Measurements from ENCODE around the gene IL17RB. TPM values are rescaled to one million over a fixed set of nuclear protein-coding genes. Genes with fewer than 3 reads are reported as not detected.

Gene IL17RB
- polyA plus RNA-seq, 1 donor (not counting 4 experiments of a cell fraction or from before 2014, with no cell fraction given): not detected

DNA sequence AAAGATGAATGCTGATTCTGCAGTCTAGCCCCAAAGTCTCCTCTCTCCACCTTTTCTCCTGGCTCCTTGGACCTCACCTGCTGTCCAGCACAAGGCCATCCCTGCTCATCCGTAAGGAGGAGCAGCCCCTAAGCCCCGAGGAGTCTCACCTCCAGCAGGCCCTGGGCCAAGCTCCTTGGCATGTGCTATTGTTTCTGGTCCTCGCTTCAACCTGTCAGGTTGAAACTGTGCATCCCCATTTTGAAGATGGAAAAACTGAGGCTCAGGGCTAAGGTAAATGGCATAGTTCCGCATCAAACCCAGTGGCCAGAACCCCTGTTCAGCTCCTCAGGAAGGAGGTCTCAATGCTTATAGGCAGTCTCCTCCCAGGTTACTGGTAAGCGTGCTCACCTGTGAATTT, 26.3 kb upstream of the IL17RB start:
- DNase-seq (ENCODE audit: low read depth, low spot score) (no peak), FAIRE-seq (no peak)
- Histone ChIP-seq H3K36me3 (ENCODE audit: control insufficient read depth in 2 of 2, extremely low read depth in 1 of 2, insufficient read depth in 2 of 2, low read length in 2 of 2) (no peaks in the 10 kb centered on the region), H3K9me3 (ENCODE audit: control insufficient read depth, low read depth, low read length) (no peaks in the 10 kb centered on the region), H3K79me2 (ENCODE audit: control insufficient read depth, insufficient read depth, low read length) (no peaks in the 10 kb centered on the region), H3K27me3 (ENCODE audit: control insufficient read depth, extremely low read depth, insufficient read depth, low read length) (no peaks in the 10 kb centered on the region), H3K4me2 (ENCODE audit: control insufficient read depth, extremely low read depth, insufficient read depth, low read depth, low read length) (no peak overlapping the region), H3K4me1 (ENCODE audit: control insufficient read depth, extremely low read depth, insufficient read depth, low read length) (no peaks in the 10 kb centered on the region), H3K4me3 (ENCODE audit: control insufficient read depth in 2 of 3, extremely low read depth in 1 of 3, insufficient read depth in 2 of 3, low read depth in 1 of 3, low read length in 3 of 3) (no peak overlapping the region), H3K9ac (ENCODE audit: control insufficient read depth, extremely low read depth, insufficient read depth, low read length) (no peak overlapping the region), H2AFZ (ENCODE audit: control insufficient read depth, low read length) (no peak overlapping the region), H4K20me1 (ENCODE audit: control insufficient read depth, extremely low read depth, insufficient read depth, low read length) (no peaks in the 10 kb centered on the region), H3K27ac (ENCODE audit: control insufficient read depth, insufficient read depth, low read length) (no peak overlapping the region), H3K9me1 (ENCODE audit: control insufficient read depth, extremely low read depth, insufficient read depth, low read length) (no peaks in the 10 kb centered on the region)
- TF ChIP-seq, protein P1, sequence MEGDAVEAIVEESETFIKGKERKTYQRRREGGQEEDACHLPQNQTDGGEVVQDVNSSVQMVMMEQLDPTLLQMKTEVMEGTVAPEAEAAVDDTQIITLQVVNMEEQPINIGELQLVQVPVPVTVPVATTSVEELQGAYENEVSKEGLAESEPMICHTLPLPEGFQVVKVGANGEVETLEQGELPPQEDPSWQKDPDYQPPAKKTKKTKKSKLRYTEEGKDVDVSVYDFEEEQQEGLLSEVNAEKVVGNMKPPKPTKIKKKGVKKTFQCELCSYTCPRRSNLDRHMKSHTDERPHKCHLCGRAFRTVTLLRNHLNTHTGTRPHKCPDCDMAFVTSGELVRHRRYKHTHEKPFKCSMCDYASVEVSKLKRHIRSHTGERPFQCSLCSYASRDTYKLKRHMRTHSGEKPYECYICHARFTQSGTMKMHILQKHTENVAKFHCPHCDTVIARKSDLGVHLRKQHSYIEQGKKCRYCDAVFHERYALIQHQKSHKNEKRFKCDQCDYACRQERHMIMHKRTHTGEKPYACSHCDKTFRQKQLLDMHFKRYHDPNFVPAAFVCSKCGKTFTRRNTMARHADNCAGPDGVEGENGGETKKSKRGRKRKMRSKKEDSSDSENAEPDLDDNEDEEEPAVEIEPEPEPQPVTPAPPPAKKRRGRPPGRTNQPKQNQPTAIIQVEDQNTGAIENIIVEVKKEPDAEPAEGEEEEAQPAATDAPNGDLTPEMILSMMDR (optimal IDR thresholded peaks at IDR 0.05 in 1 of 3, IDR thresholded peaks at IDR 0.05 in 1 of 3, conservative IDR thresholded peaks at IDR 0.05 in 1 of 3; ENCODE audit: extremely low read depth in 1 of 3, insufficient read depth in 2 of 3, low read length in 3 of 3): no peak
- TF ChIP-seq EZH2 (IDR thresholded peaks at IDR 0.05; ENCODE audit: low read length): no peak
- dilution Hi-C loops (cut with MboI; ENCODE audit: extremely low pct_ligation_motif_present, low sequenced_read_pairs): no loop called here

- H3K9me3 ChIP-seq (ENCODE audit: control insufficient read depth, low read depth, low read length): no peaks in the 10 kb centered on the region
- DNase-seq (ENCODE audit: low read depth, low spot score) (no peak), FAIRE-seq (no peak)
- H3K27ac ChIP-seq (ENCODE audit: control insufficient read depth, insufficient read depth, low read length): no peak overlapping the region
- H2AFZ ChIP-seq (ENCODE audit: control insufficient read depth, low read length): no peak overlapping the region
- no peak overlapping the region for H3K9ac ChIP-seq (ENCODE audit: control insufficient read depth, extremely low read depth, insufficient read depth, low read length)
- dilution Hi-C loops (cut with MboI; ENCODE audit: extremely low pct_ligation_motif_present, low sequenced_read_pairs): no loop called here
- TF ChIP-seq, protein P1 (optimal IDR thresholded peaks at IDR 0.05 in 1 of 3, IDR thresholded peaks at IDR 0.05 in 1 of 3, conservative IDR thresholded peaks at IDR 0.05 in 1 of 3; ENCODE audit: extremely low read depth in 1 of 3, insufficient read depth in 2 of 3, low read length in 3 of 3): no peak
- no peak for TF ChIP-seq EZH2 (IDR thresholded peaks at IDR 0.05; ENCODE audit: low read length)
- no peaks in the 10 kb centered on the region for H3K27me3 ChIP-seq (ENCODE audit: control insufficient read depth, extremely low read depth, insufficient read depth, low read length)
- no peaks in the 10 kb centered on the region for H3K79me2 ChIP-seq (ENCODE audit: control insufficient read depth, insufficient read depth, low read length)
- H3K9me1 ChIP-seq (ENCODE audit: control insufficient read depth, extremely low read depth, insufficient read depth, low read length): no peaks in the 10 kb centered on the region
- no peak overlapping the region for H3K4me2 ChIP-seq (ENCODE audit: control insufficient read depth, extremely low read depth, insufficient read depth, low read depth, low read length)
- H3K4me3 ChIP-seq (ENCODE audit: control insufficient read depth in 2 of 3, extremely low read depth in 1 of 3, insufficient read depth in 2 of 3, low read depth in 1 of 3, low read length in 3 of 3): no peak overlapping the region
- H3K36me3 ChIP-seq (ENCODE audit: control insufficient read depth in 2 of 2, extremely low read depth in 1 of 2, insufficient read depth in 2 of 2, low read length in 2 of 2): no peaks in the 10 kb centered on the region
- no peaks in the 10 kb centered on the region for H3K4me1 ChIP-seq (ENCODE audit: control insufficient read depth, extremely low read depth, insufficient read depth, low read length)
- no peaks in the 10 kb centered on the region for H4K20me1 ChIP-seq (ENCODE audit: control insufficient read depth, extremely low read depth, insufficient read depth, low read length)
Observed at GRCh38 chr3:53820756-53821580, 25.4 kb upstream of the IL17RB start.
